Progenitor cell of endocrine pancreas (in vitro differentiated cells): ENCODE data around the gene ZFAND3. TPM values are rescaled to one million over a fixed set of nuclear protein-coding genes. Genes with fewer than 3 reads are reported as not detected.

Experiments
- DNase-seq: peaks from one replicate; pipeline ENCODE4 v3.0.0; 2021; ENCODE audit warnings: low spot score; ENCODE audit not compliant: unreplicated experiment
- H3K27ac Mint-ChIP-seq: 2 replicates; pipeline ENCODE4 v1.8.0; 2021; ENCODE audit warnings: mild to moderate bottlenecking, moderate library complexity, mixed read lengths
- H3K27me3 Mint-ChIP-seq: 2 replicates; pipeline ENCODE4 v1.8.0; 2021; ENCODE audit warnings: mixed read lengths
- H3K36me3 Mint-ChIP-seq: 2 replicates; pipeline ENCODE4 v1.8.0; 2022; ENCODE audit warnings: mixed read lengths; ENCODE audit not compliant: insufficient read depth
- H3K4me1 Mint-ChIP-seq: 2 replicates; pipeline ENCODE4 v1.8.0; 2021; ENCODE audit warnings: low read depth, mixed read lengths
- H3K4me3 Mint-ChIP-seq: 2 replicates; pipeline ENCODE4 v1.8.0; 2021; ENCODE audit warnings: low read depth, mild to moderate bottlenecking, moderate library complexity, mixed read lengths
- H3K9me3 Mint-ChIP-seq: 2 replicates; pipeline ENCODE4 v1.8.0; 2021; ENCODE audit warnings: low read depth, mixed read lengths
- CTCF ChIP-seq: fragments of 200-600 bp; sonication (generic); IDR thresholded peaks from one replicate; pipeline ENCODE4 v1.5.0; 2021; ENCODE audit warnings: antibody characterized with exemption, mild to moderate bottlenecking; ENCODE audit not compliant: unreplicated experiment
- total RNA-seq: library from RNA; stranded (reverse); gene quantifications from 2 replicates; pipeline ENCODE4 v1.2.1, GENCODE V29; 2021

Gene ZFAND3
- total RNA-seq, 1 donor from 2014 or later, result 102 TPM

GRCh38 chr6:38169977-38170526 lies 350.5 kb downstream of the ZFAND3 start:
- H3K4me3 Mint-ChIP-seq, result peak overlapping the region; percentile 18
- H3K4me1 Mint-ChIP-seq, result peaks cover 16% of the 10 kb centered on the region
- H3K9me3 Mint-ChIP-seq, result no peaks in the 10 kb centered on the region
- H3K27me3 Mint-ChIP-seq, result no peaks in the 10 kb centered on the region
- no peak for TF ChIP-seq CTCF
- no peak for DNase-seq
- peaks cover 4% of the 10 kb centered on the region for H3K36me3 Mint-ChIP-seq
- H3K27ac Mint-ChIP-seq, result peak overlapping the region; percentile 12

- Mint-ChIP-seq H3K36me3 (peaks cover 5% of the 10 kb centered on the region), H3K27me3 (no peaks in the 10 kb centered on the region), H3K4me1 (peaks cover 19% of the 10 kb centered on the region), H3K27ac (peak overlapping the region; percentile 35), H3K4me3 (no peak overlapping the region), H3K9me3 (no peaks in the 10 kb centered on the region)
- DNase-seq, result no peak
- no peak for TF ChIP-seq CTCF
Measured at GRCh38 chr6:38170666-38171355, 351.3 kb downstream of the ZFAND3 start.

GRCh38 chr6:38171997-38172738 lies 352.6 kb downstream of the ZFAND3 start:
- Mint-ChIP-seq H3K4me3 (no peak overlapping the region), H3K9me3 (no peaks in the 10 kb centered on the region), H3K4me1 (peaks cover 30% of the 10 kb centered on the region), H3K27me3 (no peaks in the 10 kb centered on the region), H3K36me3 (peaks cover 5% of the 10 kb centered on the region), H3K27ac (no peak overlapping the region)
- DNase-seq, result no peak
- TF ChIP-seq CTCF, result no peak

GRCh38 chr6:38172739-38173410 lies 353.3 kb downstream of the ZFAND3 start:
- Mint-ChIP-seq H3K27ac (no peak overlapping the region), H3K9me3 (no peaks in the 10 kb centered on the region), H3K4me3 (peak overlapping the region; percentile 29), H3K27me3 (no peaks in the 10 kb centered on the region), H3K4me1 (peaks cover 37% of the 10 kb centered on the region), H3K36me3 (peaks cover 5% of the 10 kb centered on the region)
- TF ChIP-seq CTCF, result no peak
- DNase-seq, result no peak

- H3K36me3 Mint-ChIP-seq, result peaks cover 5% of the 10 kb centered on the region
- no peak for TF ChIP-seq CTCF
- H3K4me3 Mint-ChIP-seq, result no peak overlapping the region
- DNase-seq, result no peak
- H3K9me3 Mint-ChIP-seq, result no peaks in the 10 kb centered on the region
- peaks cover 39% of the 10 kb centered on the region for H3K4me1 Mint-ChIP-seq
- H3K27ac Mint-ChIP-seq, result peak overlapping the region; percentile 27
- H3K27me3 Mint-ChIP-seq, result no peaks in the 10 kb centered on the region
Measured at GRCh38 chr6:38173909-38174308, 354.4 kb downstream of the ZFAND3 start.
